Psoas muscle (tissue), 8 donors: ENCODE results near the gene CPVL. TPM values are rescaled to one million over a fixed set of nuclear protein-coding genes. Genes with fewer than 3 reads are reported as not detected.

Source experiments
- ATAC-seq, 4 donors: fragments of 200-7000 bp; cut with Tn5 transposase; one replicate each; pipeline ENCODE4 v1.9.1; 2020; ENCODE audit warnings: moderate library complexity in 3 of 4, mild to moderate bottlenecking in 2 of 4
- DNase-seq, 2 donors: peaks; one replicate each; pipeline ENCODE4 v3.0.0-alpha.2; 2020
- H3K27ac ChIP-seq: fragments of 200-600 bp; one replicate; pipeline ENCODE4 v1.8.0; 2022
- H3K27me3 ChIP-seq, 3 donors: fragments of 200-600 bp in 1 of 3; one replicate each; pipeline versions ENCODE4 v1.6.1 to v1.8.0; 2013 to 2022; ENCODE audit warnings: low read length in 2 of 3, mild to moderate bottlenecking in 2 of 3, moderate library complexity in 1 of 3; ENCODE audit not compliant: insufficient read depth in 3 of 3
- H3K36me3 ChIP-seq, 2 donors: fragments of 200-600 bp in 1 of 2; one replicate each; pipeline versions ENCODE4 v1.6.1 to v1.8.0; 2013 to 2022; ENCODE audit warnings: low read depth in 1 of 2, mild to moderate bottlenecking in 1 of 2, moderate library complexity in 1 of 2; ENCODE audit not compliant: insufficient read depth in 1 of 2
- H3K4me1 ChIP-seq: fragments of 200-600 bp; one replicate; pipeline ENCODE4 v1.8.0; 2022
- H3K4me3 ChIP-seq: fragments of 200-600 bp; one replicate; pipeline ENCODE4 v1.8.0; 2022; ENCODE audit warnings: mild to moderate bottlenecking
- H3K9me3 ChIP-seq: fragments of 200-600 bp; one replicate; pipeline ENCODE4 v1.8.0; 2022
- CTCF ChIP-seq: fragments of 200-600 bp; IDR thresholded peaks from one replicate; pipeline ENCODE4 v1.8.0; 2022; ENCODE audit warnings: antibody characterized with exemption
- WGBS, 3 donors: extraction: QIAGEN DNeasy Blood & Tissue Kit; methylation state at CpG; one replicate each; pipeline versions ENCODE4 v1.1.6 to v1.1.7; 2013; 5-methylcytosine and 5-hydroxymethylcytosine counted together
- intact Hi-C, 2 donors: fragments of 100-400 bp; cut with DNase I; formaldehyde crosslinking; loops; one replicate each; pipeline versions ENCODE4 v1.11.0 to v1.14.2; 2022
- polyA plus RNA-seq, 3 donors: library from polyadenylated mRNA; stranded (reverse); fragments of 200-250 nt; gene quantifications; one replicate each; pipeline ENCODE4 v1.2.3, GENCODE V29; 2013
- total RNA-seq, 4 donors: library from RNA; stranded (reverse); fragmentation: NEBNext Ultra II Directional in 2 of 4; extraction: Animal tissue kit (Norgen Biotek cat#: 25700) in 2 of 4; gene quantifications; one replicate each; pipeline versions ENCODE4 v1.2.1 to v1.2.4, GENCODE V29; 2021 to 2023
- donor health status: healthy with polysubstance abuse.
- donor health status: DM: no; HTN: no; CAD: no; lungs with moderate emphysema.
- donor health status: Bipolar disorder and iron deficiency.
- donor health status: healthy.
- donor health status: DM: yes; HTN: yes; CAD: no.
- donor health status: DM: no; HTN: no; CAD: no.
- donor health status: DM: no; HTN: no; CAD: no.
- donor health status: DM: yes; HTN: yes; CAD: no.

Gene CPVL
- total and polyA plus RNA-seq, 7 donors = 1.6 to 49.6 (median 6.1) TPM

DNA sequence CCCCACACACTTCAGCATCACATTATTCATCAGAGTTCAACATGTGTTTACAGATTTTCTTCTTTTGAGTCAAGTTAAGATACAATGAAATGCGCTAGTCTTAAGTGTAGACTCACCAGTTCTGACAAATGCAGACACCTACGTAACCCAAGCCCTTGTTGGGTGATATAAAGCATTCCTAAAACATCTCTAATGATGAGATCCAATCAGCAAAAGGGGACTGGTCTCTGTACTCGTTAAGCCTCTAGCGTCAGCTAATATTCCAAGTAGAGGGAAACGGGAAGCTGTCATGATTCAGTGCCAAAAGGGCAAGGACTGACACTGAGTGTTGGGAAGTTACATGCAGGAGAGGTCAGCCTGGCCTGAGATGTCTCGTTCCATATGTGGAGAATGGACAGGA, 149.5 kb downstream of the CPVL start:
- no peak for ATAC-seq

DNA sequence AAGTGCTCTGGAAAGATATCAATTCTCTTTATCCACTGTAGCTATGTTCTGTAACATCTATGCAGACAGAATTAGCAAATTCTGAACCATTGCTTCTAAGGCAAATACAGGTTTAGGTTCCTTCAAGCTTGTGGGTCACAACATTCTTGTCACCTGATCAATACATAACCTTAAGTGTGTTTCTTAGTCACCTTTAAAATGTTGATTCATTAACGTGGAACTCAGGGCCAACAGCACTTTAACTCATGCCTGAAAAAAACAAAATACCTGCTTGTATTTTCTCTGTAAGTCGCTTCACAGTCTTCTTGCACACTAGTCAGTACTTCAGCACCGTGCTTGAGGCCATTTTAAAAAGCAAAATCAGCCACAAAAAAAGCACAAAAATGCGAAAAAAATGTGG, 153.0 kb downstream of the CPVL start:
- Histone ChIP-seq H3K36me3 (no peaks in the 10 kb centered on the region), H3K4me3 (no peak overlapping the region), H3K9me3 (no peaks in the 10 kb centered on the region), H3K27me3 (no peaks in the 10 kb centered on the region), H3K27ac (no peak overlapping the region), H3K4me1 (peaks cover 9% of the 10 kb centered on the region)
- 92 to 94% (median 92%) methylated on average over 4 of the region's 4 CpGs for WGBS, 3 donors
- ATAC-seq (no peak), DNase-seq (no peak)
- intact Hi-C loops = no loop called here
- no peak for TF ChIP-seq CTCF

More for the DNA sequence above, 149.5 kb downstream of the CPVL start:
- intact Hi-C loops = no loop called here
- 56 to 67% (median 57%) methylated on average over 6 of the region's 6 CpGs for WGBS, 3 donors
- Histone ChIP-seq H3K27me3 (no peaks in the 10 kb centered on the region), H3K4me1 (no peaks in the 10 kb centered on the region), H3K9me3 (no peaks in the 10 kb centered on the region), H3K36me3 (no peaks in the 10 kb centered on the region), H3K27ac (no peak overlapping the region), H3K4me3 (no peak overlapping the region)
- no peak for TF ChIP-seq CTCF
- DNase-seq = no peak

GRCh38 chr7:28992798-28993197, 153.5 kb downstream of the CPVL start:
- DNase-seq = no peak
- intact Hi-C loops = no loop called here
- no peak for ATAC-seq
- no peak for TF ChIP-seq CTCF
- 48 to 70% (median 58%) methylated on average over 1 of the region's 1 CpG for WGBS, 3 donors
- no peaks in the 10 kb centered on the region for H3K36me3 ChIP-seq
- H3K27ac ChIP-seq = no peak overlapping the region
- H3K4me3 ChIP-seq = no peak overlapping the region
- H3K4me1 ChIP-seq = peaks cover 9% of the 10 kb centered on the region
- no peaks in the 10 kb centered on the region for H3K27me3 ChIP-seq
- H3K9me3 ChIP-seq = no peaks in the 10 kb centered on the region

- WGBS, 3 donors = 48 to 63% (median 49%) methylated on average over 11 of the region's 11 CpGs
- H3K4me1 ChIP-seq = peaks cover 27% of the 10 kb centered on the region
- H3K27ac ChIP-seq = no peak overlapping the region
- DNase-seq (peak; percentile 73 to 86), ATAC-seq (peak in 3 of 4 donors; percentile 42 to 66 (median 46))
- H3K4me3 ChIP-seq = no peak overlapping the region
- TF ChIP-seq CTCF = no peak
- intact Hi-C loops = no loop called here
- no peaks in the 10 kb centered on the region for H3K36me3 ChIP-seq
- no peaks in the 10 kb centered on the region for H3K9me3 ChIP-seq
- no peaks in the 10 kb centered on the region for H3K27me3 ChIP-seq
Observed at GRCh38 chr7:28990200-28990960, 156.0 kb downstream of the CPVL start.
